Retinal pigment epithelial cell (primary cell): Measurements from ENCODE around the gene VN1R5.
A peak's percentile ranks its signal among the peaks of the same experiment; 100 is the strongest.

Experiments used
- DNase-seq: peaks from one replicate; pipeline ENCODE4 v3.0.0-alpha.2; 2010; ENCODE audit warnings: low read depth
- H3K4me3 ChIP-seq: 2 replicates; pipeline ENCODE4 v1.5.1; 2011; ENCODE audit warnings: mild to moderate bottlenecking, low read length, control low read depth, moderate library complexity
- CTCF ChIP-seq: conservative IDR thresholded peaks from 2 replicates; pipeline ENCODE4 v1.5.1; 2011; ENCODE audit warnings: low read depth, low read length, control low read depth, inconsistent platforms

VN1R5 gene

GRCh38 chr1:247270003-247270402 is 14.1 kb downstream of the VN1R5 start:
- TF ChIP-seq CTCF, result no peak
- H3K4me3 ChIP-seq, result no peak overlapping the region
- DNase-seq, result no peak

- no peak for TF ChIP-seq CTCF
- no peak overlapping the region for H3K4me3 ChIP-seq
- peak; percentile 31 for DNase-seq
Measured at GRCh38 chr1:247273013-247273412, 17.1 kb downstream of the VN1R5 start.

GRCh38 chr1:247274605-247275256 is 18.9 kb downstream of the VN1R5 start:
- TF ChIP-seq CTCF, result no peak
- H3K4me3 ChIP-seq, result no peak overlapping the region
- DNase-seq, result no peak

GRCh38 chr1:247277191-247277590 is 21.3 kb downstream of the VN1R5 start:
- no peak overlapping the region for H3K4me3 ChIP-seq
- DNase-seq, result no peak
- no peak for TF ChIP-seq CTCF

GRCh38 chr1:247281001-247281574 is 25.2 kb downstream of the VN1R5 start:
- H3K4me3 ChIP-seq, result no peak overlapping the region
- TF ChIP-seq CTCF, result no peak
- DNase-seq, result no peak

- no peak for DNase-seq
- no peak for TF ChIP-seq CTCF
- no peak overlapping the region for H3K4me3 ChIP-seq
Measured at GRCh38 chr1:247286134-247286670, 30.3 kb downstream of the VN1R5 start.

GRCh38 chr1:247287460-247287859 is 31.6 kb downstream of the VN1R5 start:
- no peak for DNase-seq
- no peak for TF ChIP-seq CTCF
- H3K4me3 ChIP-seq, result no peak overlapping the region
